Astrocyte (in vitro differentiated cells and primary cell): ENCODE data around the gene TPX2.

Source experiments
- EZH2 ChIP-seq: IDR thresholded peaks from 2 replicates; pipeline ENCODE4 v1.6.1; 2012; ENCODE audit warnings: mild to moderate bottlenecking, low read length, inconsistent platforms; ENCODE audit not compliant: insufficient read depth
- TF ChIP-seq, protein P1 (sequence below): IDR thresholded peaks from 2 replicates; pipeline ENCODE4 v1.5.1; 2011; ENCODE audit warnings: low read depth, mild to moderate bottlenecking, inconsistent platforms, low read length, moderate library complexity; ENCODE audit not compliant: insufficient read depth

DNA sequence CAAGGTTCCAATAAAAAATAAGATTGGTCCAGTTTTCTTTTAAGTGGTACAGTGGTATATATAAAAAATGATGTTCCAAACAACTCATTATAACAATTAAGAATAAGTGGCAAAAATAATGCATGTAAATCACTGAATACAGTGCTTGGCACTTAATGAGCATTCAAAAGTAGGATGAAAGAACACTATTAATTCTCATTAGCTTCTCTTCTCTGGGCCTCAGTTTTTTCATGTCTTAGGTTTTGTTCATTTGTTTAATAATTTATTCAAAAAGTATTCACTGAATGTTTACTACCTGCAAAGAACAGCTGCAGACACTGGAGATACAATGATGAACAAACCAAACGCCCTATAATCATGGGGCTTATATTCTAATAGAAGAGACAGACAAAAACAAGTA lies 37.5 kb upstream of the TPX2 start:
- TF ChIP-seq, protein P1, sequence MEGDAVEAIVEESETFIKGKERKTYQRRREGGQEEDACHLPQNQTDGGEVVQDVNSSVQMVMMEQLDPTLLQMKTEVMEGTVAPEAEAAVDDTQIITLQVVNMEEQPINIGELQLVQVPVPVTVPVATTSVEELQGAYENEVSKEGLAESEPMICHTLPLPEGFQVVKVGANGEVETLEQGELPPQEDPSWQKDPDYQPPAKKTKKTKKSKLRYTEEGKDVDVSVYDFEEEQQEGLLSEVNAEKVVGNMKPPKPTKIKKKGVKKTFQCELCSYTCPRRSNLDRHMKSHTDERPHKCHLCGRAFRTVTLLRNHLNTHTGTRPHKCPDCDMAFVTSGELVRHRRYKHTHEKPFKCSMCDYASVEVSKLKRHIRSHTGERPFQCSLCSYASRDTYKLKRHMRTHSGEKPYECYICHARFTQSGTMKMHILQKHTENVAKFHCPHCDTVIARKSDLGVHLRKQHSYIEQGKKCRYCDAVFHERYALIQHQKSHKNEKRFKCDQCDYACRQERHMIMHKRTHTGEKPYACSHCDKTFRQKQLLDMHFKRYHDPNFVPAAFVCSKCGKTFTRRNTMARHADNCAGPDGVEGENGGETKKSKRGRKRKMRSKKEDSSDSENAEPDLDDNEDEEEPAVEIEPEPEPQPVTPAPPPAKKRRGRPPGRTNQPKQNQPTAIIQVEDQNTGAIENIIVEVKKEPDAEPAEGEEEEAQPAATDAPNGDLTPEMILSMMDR, result no peak
- TF ChIP-seq EZH2, result no peak
